HEK293 (cell line): ENCODE results near the gene MBD3L2.

ENCODE experiments used
- BCL11B ChIP-seq: fragments of 450-650 bp; formaldehyde crosslinking; IDR thresholded peaks from 2 replicates; pipeline ENCODE4 v1.5.1; 2016; ENCODE audit warnings: low read depth, missing biosample characterization, missing genetic modification characterization
- HOXA7 ChIP-seq: sonication (generic); formaldehyde crosslinking; IDR thresholded peaks from 2 replicates; pipeline ENCODE4 v1.8.1; 2022; ENCODE audit warnings: missing genetic modification reagents, borderline replicate concordance
- SCRT2 ChIP-seq: fragments of 450-650 bp; formaldehyde crosslinking; IDR thresholded peaks from 2 replicates; pipeline ENCODE4 v1.5.1; 2016; ENCODE audit warnings: missing biosample characterization, missing genetic modification characterization
- SP3 ChIP-seq: fragments of 450-650 bp; formaldehyde crosslinking; IDR thresholded peaks from 2 replicates; pipeline ENCODE4 v1.5.1; 2016; ENCODE audit warnings: missing biosample characterization, missing genetic modification characterization
- ZBTB17 ChIP-seq: fragments of 450-650 bp; formaldehyde crosslinking; IDR thresholded peaks from 2 replicates; pipeline ENCODE4 v1.5.1; 2016; ENCODE audit warnings: missing biosample characterization, missing genetic modification characterization
- ZFP69B ChIP-seq: fragments of 450-650 bp; formaldehyde crosslinking; IDR thresholded peaks from 2 replicates; pipeline ENCODE4 v1.5.1; 2016; ENCODE audit warnings: missing biosample characterization, missing genetic modification characterization
- ZNF132 ChIP-seq: fragments of 450-650 bp; formaldehyde crosslinking; IDR thresholded peaks from 2 replicates; pipeline ENCODE4 v1.5.1; 2017; ENCODE audit warnings: missing biosample characterization, missing genetic modification characterization, borderline replicate concordance
- ZNF133 ChIP-seq: fragments of 450-650 bp; formaldehyde crosslinking; IDR thresholded peaks from 2 replicates; pipeline ENCODE4 v1.5.1; 2016; ENCODE audit warnings: missing biosample characterization, missing genetic modification characterization
- ZNF138 ChIP-seq: fragments of 450-650 bp; formaldehyde crosslinking; IDR thresholded peaks from 2 replicates; pipeline ENCODE4 v1.5.1; 2016; ENCODE audit warnings: missing biosample characterization, missing genetic modification characterization, borderline replicate concordance
- ZNF2 ChIP-seq: fragments of 450-650 bp; formaldehyde crosslinking; IDR thresholded peaks from 2 replicates; pipeline ENCODE4 v1.5.1; 2016; ENCODE audit warnings: missing biosample characterization, missing genetic modification characterization
- ZNF223 ChIP-seq: fragments of 450-650 bp; formaldehyde crosslinking; IDR thresholded peaks from 2 replicates; pipeline ENCODE4 v1.5.1; 2016; ENCODE audit warnings: missing biosample characterization, missing genetic modification characterization
- ZNF274 ChIP-seq, 2 experiments: fragments of 200-500 bp in 1 of 2; fragments of 450-650 bp in 1 of 2; sonication (Bioruptor generic) in 1 of 2; formaldehyde crosslinking in 1 of 2; IDR thresholded peaks; 2 replicates each; pipeline versions ENCODE4 v1.5.1 to v1.6.1; 2014 to 2016; ENCODE audit warnings: borderline replicate concordance in 1 of 2, inconsistent platforms in 1 of 2, low read length in 1 of 2, missing biosample characterization in 1 of 2, missing genetic modification characterization in 1 of 2
- ZNF350 ChIP-seq: fragments of 450-650 bp; formaldehyde crosslinking; IDR thresholded peaks from 2 replicates; pipeline ENCODE4 v1.5.0; 2017; ENCODE audit warnings: missing biosample characterization, mild to moderate bottlenecking, missing genetic modification characterization
- ZNF521 ChIP-seq: fragments of 450-650 bp; formaldehyde crosslinking; IDR thresholded peaks from 2 replicates; pipeline ENCODE4 v1.5.1; 2017; ENCODE audit warnings: missing biosample characterization, mild to moderate bottlenecking, missing genetic modification characterization
- ZNF660 ChIP-seq: fragments of 450-650 bp; IDR thresholded peaks from 2 replicates; pipeline ENCODE4 v1.5.1; 2018; ENCODE audit warnings: missing biosample characterization, mild to moderate bottlenecking, missing genetic modification characterization
- ZNF785 ChIP-seq: fragments of 450-650 bp; formaldehyde crosslinking; IDR thresholded peaks from 2 replicates; pipeline ENCODE4 v1.5.1; 2016; ENCODE audit warnings: missing biosample characterization, missing genetic modification characterization
- TF ChIP-seq, protein P1 (sequence below): fragments of 450-650 bp; formaldehyde crosslinking; IDR thresholded peaks from 2 replicates; pipeline ENCODE4 v1.5.1; 2016; ENCODE audit warnings: missing biosample characterization, missing genetic modification characterization
- TF ChIP-seq, protein P2 (sequence below): fragments of 450-650 bp; formaldehyde crosslinking; optimal IDR thresholded peaks from 2 replicates; pipeline ENCODE3; 2016; ENCODE audit warnings: missing biosample characterization, mild to moderate bottlenecking, missing genetic modification characterization
- TF ChIP-seq, protein P3 (sequence below): fragments of 450-650 bp; formaldehyde crosslinking; conservative IDR thresholded peaks from 2 replicates; pipeline ENCODE4 v1.5.1; 2016; ENCODE audit warnings: low read depth, missing biosample characterization, missing genetic modification characterization
- TF ChIP-seq, protein P4 (sequence below): fragments of 450-650 bp; formaldehyde crosslinking; IDR thresholded peaks from 2 replicates; pipeline ENCODE4 v1.5.1; 2017; ENCODE audit warnings: missing biosample characterization, missing genetic modification characterization
- TF ChIP-seq, protein P5 (sequence below): fragments of 450-650 bp; formaldehyde crosslinking; IDR thresholded peaks from 2 replicates; pipeline ENCODE4 v1.5.1; 2016; ENCODE audit warnings: missing biosample characterization, missing genetic modification characterization
- TF ChIP-seq, protein P6 (sequence below): fragments of 450-650 bp; IDR thresholded peaks from 2 replicates; pipeline ENCODE4 v1.5.1; 2018; ENCODE audit warnings: missing biosample characterization, missing genetic modification characterization
- TF ChIP-seq, protein P7 (sequence below): IDR thresholded peaks from 2 replicates; pipeline ENCODE4 v1.6.1; 2011; ENCODE audit warnings: mild to moderate bottlenecking, low read depth, low read length, borderline replicate concordance
- TF ChIP-seq, protein P8 (sequence below): fragments of 450-650 bp; IDR thresholded peaks from 2 replicates; pipeline ENCODE4 v1.5.1; 2018; ENCODE audit warnings: missing biosample characterization, mild to moderate bottlenecking, missing genetic modification characterization

The MBD3L2 gene

DNA sequence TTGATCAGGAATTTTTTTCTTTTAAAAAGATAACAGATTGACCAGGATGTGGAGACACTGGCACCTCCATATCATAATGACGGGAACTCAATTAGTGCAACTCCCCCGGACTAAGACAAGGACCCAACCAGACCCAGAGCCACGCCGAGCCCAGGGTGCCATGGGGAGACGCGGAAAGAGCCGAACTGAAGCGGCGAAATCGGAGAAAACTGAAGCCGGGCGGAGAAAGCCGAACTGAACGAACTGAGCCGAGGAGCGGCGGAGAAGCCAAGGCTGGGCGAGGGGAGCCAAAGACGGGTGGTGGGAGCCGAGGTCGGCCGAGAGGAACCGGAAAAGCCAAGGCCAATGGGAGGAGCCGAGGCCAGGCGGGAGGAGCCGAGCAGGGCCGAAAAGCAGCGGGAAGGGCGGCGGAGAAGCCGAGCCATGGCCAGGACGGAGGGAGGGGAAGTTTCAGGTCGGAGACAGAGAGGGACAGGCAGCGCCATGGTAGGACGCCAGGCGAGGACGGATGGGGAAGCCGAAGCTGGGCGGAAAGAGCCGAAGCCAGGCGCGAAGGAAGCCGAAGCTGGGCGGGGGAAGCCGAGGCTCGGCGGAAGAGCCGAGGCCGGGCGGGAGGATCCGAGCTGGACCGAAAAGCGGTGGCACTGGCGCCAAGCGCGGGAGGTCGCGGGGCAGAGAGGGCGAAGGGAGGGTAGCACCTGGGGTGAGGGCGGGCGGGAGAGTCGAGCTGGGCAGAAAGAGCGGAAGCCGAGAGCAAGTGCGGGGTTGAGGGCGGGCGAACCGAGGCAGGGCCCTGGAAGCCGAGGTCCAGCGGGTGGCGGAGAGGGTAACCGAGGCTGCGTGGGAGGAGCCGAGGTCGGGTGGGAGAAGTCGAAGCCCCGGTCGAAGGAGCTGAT lies 49.8 kb downstream of the MBD3L2 start (continued):
- TF ChIP-seq, protein P1, sequence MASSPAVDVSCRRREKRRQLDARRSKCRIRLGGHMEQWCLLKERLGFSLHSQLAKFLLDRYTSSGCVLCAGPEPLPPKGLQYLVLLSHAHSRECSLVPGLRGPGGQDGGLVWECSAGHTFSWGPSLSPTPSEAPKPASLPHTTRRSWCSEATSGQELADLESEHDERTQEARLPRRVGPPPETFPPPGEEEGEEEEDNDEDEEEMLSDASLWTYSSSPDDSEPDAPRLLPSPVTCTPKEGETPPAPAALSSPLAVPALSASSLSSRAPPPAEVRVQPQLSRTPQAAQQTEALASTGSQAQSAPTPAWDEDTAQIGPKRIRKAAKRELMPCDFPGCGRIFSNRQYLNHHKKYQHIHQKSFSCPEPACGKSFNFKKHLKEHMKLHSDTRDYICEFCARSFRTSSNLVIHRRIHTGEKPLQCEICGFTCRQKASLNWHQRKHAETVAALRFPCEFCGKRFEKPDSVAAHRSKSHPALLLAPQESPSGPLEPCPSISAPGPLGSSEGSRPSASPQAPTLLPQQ (tag by site-specific recombination) = peak; percentile 86
- TF ChIP-seq ZNF660 (tag by site-specific recombination) (no peak), ZBTB17 (tag by site-specific recombination) (peak; percentile 95), ZNF350 (tag by site-specific recombination) (no peak), BCL11B (tag by site-specific recombination) (peak; percentile 70; the same call in 1 of the 2 replicates), ZNF2 (tag by site-specific recombination) (peak; percentile 59; the same call in 1 of the 2 replicates), HOXA7 (CRISPR knock-in tag) (no peak), ZNF785 (tag by site-specific recombination) (no peak), ZNF223 (no peak), SP3 (tag by site-specific recombination) (peak; percentile 81), ZNF138 (tag by site-specific recombination) (no peak), ZNF274 (IDR thresholded peaks at IDR 0.05; ENCODE audit: low read length) (no peak), ZNF274 (tag by site-specific recombination; IDR thresholded peaks at IDR 0.05; ENCODE audit: borderline replicate concordance) (no peak), ZNF521 (tag by site-specific recombination) (no peak), ZNF132 (tag by site-specific recombination) (no peak), SCRT2 (tag by site-specific recombination) (no peak), ZNF133 (no peak), ZFP69B (tag by site-specific recombination) (peak; percentile 59; the same call in 1 of the 2 replicates)
- TF ChIP-seq, protein P2, sequence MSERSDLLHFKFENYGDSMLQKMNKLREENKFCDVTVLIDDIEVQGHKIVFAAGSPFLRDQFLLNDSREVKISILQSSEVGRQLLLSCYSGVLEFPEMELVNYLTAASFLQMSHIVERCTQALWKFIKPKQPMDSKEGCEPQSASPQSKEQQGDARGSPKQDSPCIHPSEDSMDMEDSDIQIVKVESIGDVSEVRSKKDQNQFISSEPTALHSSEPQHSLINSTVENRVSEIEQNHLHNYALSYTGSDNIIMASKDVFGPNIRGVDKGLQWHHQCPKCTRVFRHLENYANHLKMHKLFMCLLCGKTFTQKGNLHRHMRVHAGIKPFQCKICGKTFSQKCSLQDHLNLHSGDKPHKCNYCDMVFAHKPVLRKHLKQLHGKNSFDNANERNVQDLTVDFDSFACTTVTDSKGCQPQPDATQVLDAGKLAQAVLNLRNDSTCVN (tag by site-specific recombination) = peak; percentile 53
- TF ChIP-seq, protein P3, sequence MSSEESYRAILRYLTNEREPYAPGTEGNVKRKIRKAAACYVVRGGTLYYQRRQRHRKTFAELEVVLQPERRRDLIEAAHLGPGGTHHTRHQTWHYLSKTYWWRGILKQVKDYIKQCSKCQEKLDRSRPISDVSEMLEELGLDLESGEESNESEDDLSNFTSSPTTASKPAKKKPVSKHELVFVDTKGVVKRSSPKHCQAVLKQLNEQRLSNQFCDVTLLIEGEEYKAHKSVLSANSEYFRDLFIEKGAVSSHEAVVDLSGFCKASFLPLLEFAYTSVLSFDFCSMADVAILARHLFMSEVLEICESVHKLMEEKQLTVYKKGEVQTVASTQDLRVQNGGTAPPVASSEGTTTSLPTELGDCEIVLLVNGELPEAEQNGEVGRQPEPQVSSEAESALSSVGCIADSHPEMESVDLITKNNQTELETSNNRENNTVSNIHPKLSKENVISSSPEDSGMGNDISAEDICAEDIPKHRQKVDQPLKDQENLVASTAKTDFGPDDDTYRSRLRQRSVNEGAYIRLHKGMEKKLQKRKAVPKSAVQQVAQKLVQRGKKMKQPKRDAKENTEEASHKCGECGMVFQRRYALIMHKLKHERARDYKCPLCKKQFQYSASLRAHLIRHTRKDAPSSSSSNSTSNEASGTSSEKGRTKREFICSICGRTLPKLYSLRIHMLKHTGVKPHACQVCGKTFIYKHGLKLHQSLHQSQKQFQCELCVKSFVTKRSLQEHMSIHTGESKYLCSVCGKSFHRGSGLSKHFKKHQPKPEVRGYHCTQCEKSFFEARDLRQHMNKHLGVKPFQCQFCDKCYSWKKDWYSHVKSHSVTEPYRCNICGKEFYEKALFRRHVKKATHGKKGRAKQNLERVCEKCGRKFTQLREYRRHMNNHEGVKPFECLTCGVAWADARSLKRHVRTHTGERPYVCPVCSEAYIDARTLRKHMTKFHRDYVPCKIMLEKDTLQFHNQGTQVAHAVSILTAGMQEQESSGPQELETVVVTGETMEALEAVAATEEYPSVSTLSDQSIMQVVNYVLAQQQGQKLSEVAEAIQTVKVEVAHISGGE (tag by site-specific recombination) = peak; percentile 79
- TF ChIP-seq, protein P4, sequence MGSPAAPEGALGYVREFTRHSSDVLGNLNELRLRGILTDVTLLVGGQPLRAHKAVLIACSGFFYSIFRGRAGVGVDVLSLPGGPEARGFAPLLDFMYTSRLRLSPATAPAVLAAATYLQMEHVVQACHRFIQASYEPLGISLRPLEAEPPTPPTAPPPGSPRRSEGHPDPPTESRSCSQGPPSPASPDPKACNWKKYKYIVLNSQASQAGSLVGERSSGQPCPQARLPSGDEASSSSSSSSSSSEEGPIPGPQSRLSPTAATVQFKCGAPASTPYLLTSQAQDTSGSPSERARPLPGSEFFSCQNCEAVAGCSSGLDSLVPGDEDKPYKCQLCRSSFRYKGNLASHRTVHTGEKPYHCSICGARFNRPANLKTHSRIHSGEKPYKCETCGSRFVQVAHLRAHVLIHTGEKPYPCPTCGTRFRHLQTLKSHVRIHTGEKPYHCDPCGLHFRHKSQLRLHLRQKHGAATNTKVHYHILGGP = no peak
- TF ChIP-seq, protein P5, sequence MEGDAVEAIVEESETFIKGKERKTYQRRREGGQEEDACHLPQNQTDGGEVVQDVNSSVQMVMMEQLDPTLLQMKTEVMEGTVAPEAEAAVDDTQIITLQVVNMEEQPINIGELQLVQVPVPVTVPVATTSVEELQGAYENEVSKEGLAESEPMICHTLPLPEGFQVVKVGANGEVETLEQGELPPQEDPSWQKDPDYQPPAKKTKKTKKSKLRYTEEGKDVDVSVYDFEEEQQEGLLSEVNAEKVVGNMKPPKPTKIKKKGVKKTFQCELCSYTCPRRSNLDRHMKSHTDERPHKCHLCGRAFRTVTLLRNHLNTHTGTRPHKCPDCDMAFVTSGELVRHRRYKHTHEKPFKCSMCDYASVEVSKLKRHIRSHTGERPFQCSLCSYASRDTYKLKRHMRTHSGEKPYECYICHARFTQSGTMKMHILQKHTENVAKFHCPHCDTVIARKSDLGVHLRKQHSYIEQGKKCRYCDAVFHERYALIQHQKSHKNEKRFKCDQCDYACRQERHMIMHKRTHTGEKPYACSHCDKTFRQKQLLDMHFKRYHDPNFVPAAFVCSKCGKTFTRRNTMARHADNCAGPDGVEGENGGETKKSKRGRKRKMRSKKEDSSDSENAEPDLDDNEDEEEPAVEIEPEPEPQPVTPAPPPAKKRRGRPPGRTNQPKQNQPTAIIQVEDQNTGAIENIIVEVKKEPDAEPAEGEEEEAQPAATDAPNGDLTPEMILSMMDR (tag by site-specific recombination) = no peak
- TF ChIP-seq, protein P6, sequence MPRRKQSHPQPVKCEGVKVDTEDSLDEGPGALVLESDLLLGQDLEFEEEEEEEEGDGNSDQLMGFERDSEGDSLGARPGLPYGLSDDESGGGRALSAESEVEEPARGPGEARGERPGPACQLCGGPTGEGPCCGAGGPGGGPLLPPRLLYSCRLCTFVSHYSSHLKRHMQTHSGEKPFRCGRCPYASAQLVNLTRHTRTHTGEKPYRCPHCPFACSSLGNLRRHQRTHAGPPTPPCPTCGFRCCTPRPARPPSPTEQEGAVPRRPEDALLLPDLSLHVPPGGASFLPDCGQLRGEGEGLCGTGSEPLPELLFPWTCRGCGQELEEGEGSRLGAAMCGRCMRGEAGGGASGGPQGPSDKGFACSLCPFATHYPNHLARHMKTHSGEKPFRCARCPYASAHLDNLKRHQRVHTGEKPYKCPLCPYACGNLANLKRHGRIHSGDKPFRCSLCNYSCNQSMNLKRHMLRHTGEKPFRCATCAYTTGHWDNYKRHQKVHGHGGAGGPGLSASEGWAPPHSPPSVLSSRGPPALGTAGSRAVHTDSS (tag by site-specific recombination) = no peak
- TF ChIP-seq, protein P7, sequence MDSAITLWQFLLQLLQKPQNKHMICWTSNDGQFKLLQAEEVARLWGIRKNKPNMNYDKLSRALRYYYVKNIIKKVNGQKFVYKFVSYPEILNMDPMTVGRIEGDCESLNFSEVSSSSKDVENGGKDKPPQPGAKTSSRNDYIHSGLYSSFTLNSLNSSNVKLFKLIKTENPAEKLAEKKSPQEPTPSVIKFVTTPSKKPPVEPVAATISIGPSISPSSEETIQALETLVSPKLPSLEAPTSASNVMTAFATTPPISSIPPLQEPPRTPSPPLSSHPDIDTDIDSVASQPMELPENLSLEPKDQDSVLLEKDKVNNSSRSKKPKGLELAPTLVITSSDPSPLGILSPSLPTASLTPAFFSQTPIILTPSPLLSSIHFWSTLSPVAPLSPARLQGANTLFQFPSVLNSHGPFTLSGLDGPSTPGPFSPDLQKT = no peak
- TF ChIP-seq, protein P8, sequence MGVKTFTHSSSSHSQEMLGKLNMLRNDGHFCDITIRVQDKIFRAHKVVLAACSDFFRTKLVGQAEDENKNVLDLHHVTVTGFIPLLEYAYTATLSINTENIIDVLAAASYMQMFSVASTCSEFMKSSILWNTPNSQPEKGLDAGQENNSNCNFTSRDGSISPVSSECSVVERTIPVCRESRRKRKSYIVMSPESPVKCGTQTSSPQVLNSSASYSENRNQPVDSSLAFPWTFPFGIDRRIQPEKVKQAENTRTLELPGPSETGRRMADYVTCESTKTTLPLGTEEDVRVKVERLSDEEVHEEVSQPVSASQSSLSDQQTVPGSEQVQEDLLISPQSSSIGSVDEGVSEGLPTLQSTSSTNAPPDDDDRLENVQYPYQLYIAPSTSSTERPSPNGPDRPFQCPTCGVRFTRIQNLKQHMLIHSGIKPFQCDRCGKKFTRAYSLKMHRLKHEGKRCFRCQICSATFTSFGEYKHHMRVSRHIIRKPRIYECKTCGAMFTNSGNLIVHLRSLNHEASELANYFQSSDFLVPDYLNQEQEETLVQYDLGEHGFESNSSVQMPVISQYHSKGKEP (tag by site-specific recombination) = no peak
